Lung (tissue), 12 donors: ENCODE data around the gene ARMCX4. TPM values are rescaled to one million over a fixed set of nuclear protein-coding genes. Genes with fewer than 3 reads are reported as not detected.
"Not testable (repeated sequence)": the region's sequence is repeated elsewhere in the genome, so short reads cannot be mapped to it uniquely, and the experiment has no call there.

Experiments used
- ATAC-seq: fragments of 200-7000 bp; cut with Tn5 transposase; one replicate; pipeline ENCODE4 v1.9.1; 2020; ENCODE audit warnings: moderate number of reproducible peaks; ENCODE audit not compliant: insufficient read depth, low FRiP score
- DNase-seq, 3 donors: peaks; one replicate each; pipeline ENCODE4 v3.0.0-alpha.2; 2013 to 2017
- H3K27ac ChIP-seq, 2 donors: one replicate each; pipeline ENCODE4 v1.5.1; 2013; ENCODE audit warnings: mild to moderate bottlenecking in 2 of 2, moderate library complexity in 2 of 2, control low read depth in 1 of 2, inconsistent platforms in 1 of 2, low read depth in 1 of 2, low read length in 1 of 2
- H3K27me3 ChIP-seq, 3 donors: one replicate each; pipeline ENCODE4 v1.5.1; 2013; ENCODE audit warnings: low read length in 2 of 3; ENCODE audit not compliant: control insufficient read depth in 3 of 3, insufficient read depth in 3 of 3
- H3K36me3 ChIP-seq, 4 donors: one replicate each; pipeline ENCODE4 v1.5.1; 2013; ENCODE audit warnings: low read length in 4 of 4, mild to moderate bottlenecking in 1 of 4, moderate library complexity in 1 of 4; ENCODE audit not compliant: control insufficient read depth in 4 of 4, insufficient read depth in 4 of 4
- H3K4me1 ChIP-seq, 5 donors: one replicate each; pipeline ENCODE4 v1.5.1; 2013; ENCODE audit warnings: low read length in 5 of 5, mild to moderate bottlenecking in 2 of 5, moderate library complexity in 1 of 5; ENCODE audit not compliant: control insufficient read depth in 5 of 5, insufficient read depth in 5 of 5
- H3K4me3 ChIP-seq: one replicate; pipeline ENCODE4 v1.5.1; 2013; ENCODE audit warnings: mild to moderate bottlenecking, control low read depth, moderate library complexity
- H3K9ac ChIP-seq, 2 donors: one replicate each; pipeline ENCODE4 v1.5.1; 2013; ENCODE audit warnings: low read length in 2 of 2, control low read depth in 1 of 2; ENCODE audit not compliant: insufficient read depth in 1 of 2
- H3K9me3 ChIP-seq, 4 donors: one replicate each; pipeline ENCODE4 v1.5.1; 2013; ENCODE audit warnings: low read length in 3 of 4, mild to moderate bottlenecking in 1 of 4, moderate library complexity in 1 of 4; ENCODE audit not compliant: control insufficient read depth in 4 of 4, insufficient read depth in 3 of 4
- CTCF ChIP-seq: IDR thresholded peaks from 2 replicates; pipeline ENCODE4 v1.5.1; 2012; ENCODE audit warnings: mild to moderate bottlenecking; ENCODE audit errors: control extremely low read depth, extremely low read depth
- WGBS, 2 donors: extraction: QIAGEN DNeasy Blood & Tissue Kit; methylation state at CpG; one replicate each; pipeline ENCODE4 v1.1.7; 2013; 5-methylcytosine and 5-hydroxymethylcytosine counted together
- polyA plus RNA-seq, 2 donors: library from polyadenylated mRNA; stranded (reverse); fragments of 200-250 nt; gene quantifications; one replicate each; pipeline ENCODE4 v1.2.1, GENCODE V29; 2013
- total RNA-seq, 2 donors: library from RNA; depleted of rRNA in 1 of 2; stranded (reverse); fragments of >200 nt in 1 of 2; gene quantifications; one replicate each; pipeline ENCODE4 v1.2.1, GENCODE V29; 2014 to 2021
- donor health status: control.
- donor health status: control.
- donor health status: Bipolar disorder and iron deficiency.
- donor health status: healthy.
- donor health status: DM: yes; HTN: yes; CAD: no.

Gene ARMCX4
- total and polyA plus RNA-seq, 4 donors: 4.1 to 23.6 (median 11.0) TPM

DNA sequence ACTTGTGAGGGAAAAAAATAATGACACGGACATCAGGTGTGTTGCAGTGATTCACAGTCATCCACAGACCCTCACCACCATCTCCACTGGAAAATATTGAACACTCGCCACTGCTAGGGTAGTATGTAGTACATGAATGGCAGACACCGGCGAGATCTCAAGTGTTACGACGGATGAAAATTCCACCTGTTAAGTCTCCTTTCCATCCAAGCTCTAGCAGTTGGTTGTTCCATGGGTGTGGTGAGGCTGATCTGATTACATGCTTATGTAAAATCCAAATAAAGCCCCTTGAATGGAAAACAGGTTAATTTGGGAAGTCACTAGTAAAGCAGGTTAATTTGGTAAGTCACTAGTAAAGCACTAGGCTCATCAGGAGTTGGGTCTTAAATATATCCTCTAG is 1.1 kb upstream of the ARMCX4 start:
- Histone ChIP-seq H3K9me3 (no peaks in the 10 kb centered on the region), H3K36me3 (peaks cover 0 to 13% (median 6%) of the 10 kb centered on the region in 4 donors), H3K27ac (no peak overlapping the region), H3K27me3 (peaks cover 0 to 1% (median 0%) of the 10 kb centered on the region in 3 donors), H3K4me1 (no peaks in the 10 kb centered on the region), H3K4me3 (no peak overlapping the region), H3K9ac (no peak overlapping the region)
- no peak for DNase-seq
- no peak for TF ChIP-seq CTCF
- ATAC-seq: no peak
- 85 to 95% methylated on average over 6 of the region's 6 CpGs for WGBS, 2 donors

GRCh38 chrX:101488796-101489195 is 3.5 kb downstream of the ARMCX4 start:
- peaks cover 0 to 2% (median 0%) of the 10 kb centered on the region in 3 donors for H3K27me3 ChIP-seq
- TF ChIP-seq CTCF: no peak
- H3K36me3 ChIP-seq: peaks cover 0 to 19% (median 6%) of the 10 kb centered on the region in 4 donors
- ATAC-seq (no peak), DNase-seq (no peak)
- H3K9me3 ChIP-seq: no peaks in the 10 kb centered on the region
- no peak overlapping the region for H3K9ac ChIP-seq
- WGBS, 2 donors: 64 to 93% methylated on average over 2 of the region's 2 CpGs
- H3K27ac ChIP-seq: no peak overlapping the region
- no peaks in the 10 kb centered on the region for H3K4me1 ChIP-seq
- no peak overlapping the region for H3K4me3 ChIP-seq

DNA sequence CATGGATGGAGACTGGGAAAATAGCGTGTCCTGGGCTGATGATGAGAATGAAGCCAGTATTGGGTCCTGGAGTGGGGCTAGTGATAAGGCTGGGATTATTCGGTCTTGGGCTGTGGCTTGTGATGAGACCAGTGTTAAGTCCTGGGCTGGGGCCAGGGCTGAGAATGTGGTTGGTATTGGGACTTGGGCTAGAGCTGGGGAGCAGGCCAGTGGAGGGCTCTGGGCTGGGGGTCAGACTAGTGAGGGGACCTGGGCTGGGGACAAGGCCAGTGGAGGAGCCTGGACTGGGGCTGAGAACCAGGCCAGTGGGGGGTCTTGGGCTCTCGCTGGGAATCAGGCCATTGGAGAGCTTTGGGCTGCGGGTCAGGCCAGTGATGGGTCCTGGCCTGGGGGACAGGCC is 6.7 kb downstream of the ARMCX4 start:
- no peaks in the 10 kb centered on the region for H3K9me3 ChIP-seq
- no peak for TF ChIP-seq CTCF
- H3K27ac ChIP-seq: no peak overlapping the region
- H3K4me3 ChIP-seq: no peak overlapping the region
- DNase-seq (no peak), ATAC-seq (no peak)
- H3K36me3 ChIP-seq: peaks cover 0 to 19% (median 6%) of the 10 kb centered on the region in 4 donors
- no peaks in the 10 kb centered on the region for H3K4me1 ChIP-seq
- WGBS, 2 donors: 89 to 98% methylated on average over 4 of the region's 4 CpGs
- peaks cover 0 to 2% (median 0%) of the 10 kb centered on the region in 3 donors for H3K27me3 ChIP-seq
- no peak overlapping the region for H3K9ac ChIP-seq

DNA sequence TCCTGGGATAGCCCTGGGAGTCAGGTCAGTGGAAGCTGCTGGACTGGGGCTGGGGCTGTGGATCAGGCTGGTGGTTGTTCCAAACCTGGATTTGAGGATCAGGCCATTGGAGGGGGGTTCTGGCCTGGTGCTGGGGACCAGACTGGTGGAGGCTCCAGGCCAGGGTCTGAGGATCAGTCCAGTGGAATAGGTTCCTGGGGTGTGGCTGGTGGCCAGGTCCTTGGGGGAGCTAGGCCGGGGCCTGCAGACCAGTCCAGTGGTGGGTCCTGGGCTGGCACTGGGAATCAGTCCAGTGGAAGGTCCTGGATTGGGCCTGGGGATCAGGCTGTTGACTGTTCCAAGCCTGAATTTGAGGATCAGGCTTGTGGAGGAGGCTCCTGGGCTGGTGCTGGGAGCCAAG is 8.0 kb downstream of the ARMCX4 start:
- H3K4me3 ChIP-seq: no peak overlapping the region
- TF ChIP-seq CTCF: no peak

GRCh38 chrX:101502929-101503328 is 17.7 kb downstream of the ARMCX4 start:
- H3K4me3 ChIP-seq, H3K4me1 ChIP-seq, H3K9me3 ChIP-seq, DNase-seq, H3K27me3 ChIP-seq, H3K9ac ChIP-seq, H3K27ac ChIP-seq, ATAC-seq: not testable (repeated sequence)
- 91% methylated on average over 1 of the region's 1 CpG; no CpG with 5 or more reads in 1 of the 2 donors for WGBS, 2 donors
- H3K36me3 ChIP-seq: peaks cover 0 to 13% (median 3%) of the 10 kb centered on the region in 4 donors

More for the DNA sequence above, 8.0 kb downstream of the ARMCX4 start:
- no peak for ATAC-seq
- Histone ChIP-seq H3K9me3 (no peaks in the 10 kb centered on the region), H3K27me3 (peaks cover 0 to 2% (median 0%) of the 10 kb centered on the region in 3 donors), H3K36me3 (peaks cover 0 to 13% (median 3%) of the 10 kb centered on the region in 4 donors), H3K9ac (no peak overlapping the region), H3K4me1 (no peaks in the 10 kb centered on the region), H3K27ac (no peak overlapping the region)
- no peak for DNase-seq
- WGBS, 2 donors: 95 to 100% methylated on average over 1 of the region's 1 CpG
